Activated CD4-positive, alpha-beta T cell treated with anti-CD3 and anti-CD28 coated beads, Interleukin-2, amount 50 U/mL, for 16 hours (primary cell): Measurements from ENCODE around the gene SEMA4F.
A peak's percentile ranks its signal among the peaks of the same experiment; 100 is the strongest.

Experiments used
- DNase-seq: peaks from one replicate; pipeline ENCODE4 v3.0.0-alpha.2; 2020

The SEMA4F gene

DNA sequence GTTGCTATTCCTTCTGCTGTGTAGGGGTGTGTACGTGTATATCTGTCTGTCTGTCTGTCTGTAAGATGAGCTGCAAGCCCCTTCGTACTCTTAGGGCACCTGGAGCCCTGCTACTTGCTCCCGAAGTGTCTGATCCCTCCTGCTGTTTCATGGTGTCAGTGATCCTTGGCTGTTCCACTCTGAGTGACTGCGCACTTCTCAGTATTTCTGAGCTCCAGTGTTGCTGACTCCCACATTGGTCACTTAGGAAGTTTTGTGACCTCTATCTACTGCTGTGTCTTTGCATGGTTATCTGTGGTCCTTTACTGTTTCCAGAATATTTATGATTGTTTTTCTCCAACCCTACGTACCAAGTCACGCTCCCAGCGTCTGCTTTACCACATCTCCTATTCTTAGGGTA is 16.2 kb downstream of the SEMA4F start:
- no peak for DNase-seq

- DNase-seq: no peak
Measured at GRCh38 chr2:74671479-74671878, 17.4 kb downstream of the SEMA4F start.

GRCh38 chr2:74673826-74674528 is 19.9 kb downstream of the SEMA4F start:
- no peak for DNase-seq

GRCh38 chr2:74675090-74675489 is 21.0 kb downstream of the SEMA4F start:
- DNase-seq: no peak

- DNase-seq: no peak
Measured at GRCh38 chr2:74676331-74676730, 22.3 kb downstream of the SEMA4F start.

DNA sequence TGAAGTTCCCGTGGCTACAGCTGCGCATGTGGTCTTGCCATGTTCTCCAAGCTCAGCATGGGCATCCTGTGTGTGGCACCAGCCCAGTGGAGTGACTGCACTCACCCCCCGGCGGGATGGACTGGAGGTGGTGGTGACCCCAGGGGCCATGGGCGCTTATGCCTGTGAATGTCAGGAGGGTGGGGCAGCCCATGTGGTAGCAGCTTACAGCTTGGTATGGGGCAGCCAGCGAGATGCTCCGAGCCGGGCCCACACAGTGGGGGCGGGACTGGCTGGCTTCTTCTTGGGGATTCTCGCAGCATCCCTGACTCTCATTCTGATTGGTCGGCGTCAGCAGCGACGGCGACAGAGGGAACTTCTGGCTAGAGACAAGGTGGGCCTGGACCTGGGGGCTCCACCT is 25.6 kb downstream of the SEMA4F start:
- DNase-seq: no peak

- no peak for DNase-seq
Measured at GRCh38 chr2:74682501-74682900, 28.5 kb downstream of the SEMA4F start.

DNA sequence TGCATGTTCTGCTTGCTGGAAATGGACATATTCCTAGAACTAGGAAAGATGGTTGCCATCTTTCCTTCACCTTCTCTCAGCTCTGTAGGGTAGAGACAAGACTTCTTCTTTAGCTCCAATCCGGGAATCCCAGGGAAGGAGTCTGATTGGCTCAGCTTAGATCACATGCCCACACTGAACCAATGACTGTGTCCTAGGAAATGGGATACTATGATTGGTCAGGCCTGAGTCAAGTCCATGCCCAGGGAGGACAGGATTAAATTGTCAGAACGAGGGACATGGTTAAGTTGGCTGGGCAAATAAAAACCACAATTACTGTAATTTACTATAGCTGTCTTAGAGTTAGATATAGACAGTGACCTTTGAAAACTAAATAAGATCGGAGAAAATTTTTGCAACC is 31.4 kb downstream of the SEMA4F start:
- DNase-seq: no peak

DNA sequence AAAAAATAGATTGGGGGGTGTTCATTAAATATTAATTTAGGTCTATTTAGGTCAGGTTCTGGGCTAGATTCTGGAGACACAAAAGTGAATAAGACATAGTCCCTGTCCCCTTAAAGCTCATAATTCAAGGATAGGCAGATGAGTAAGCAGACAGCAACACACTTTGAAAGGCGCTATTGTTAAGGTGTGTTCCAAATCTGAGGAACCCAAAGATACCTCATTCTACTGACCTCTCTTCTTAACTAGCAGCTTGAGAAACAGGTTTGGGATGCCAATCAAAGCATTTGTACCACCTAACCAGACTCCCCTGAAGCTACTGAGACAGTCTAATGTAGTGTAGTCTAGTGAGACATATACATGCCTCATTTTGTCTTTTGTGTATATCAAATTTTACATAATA is 34.8 kb downstream of the SEMA4F start:
- no peak for DNase-seq

DNA sequence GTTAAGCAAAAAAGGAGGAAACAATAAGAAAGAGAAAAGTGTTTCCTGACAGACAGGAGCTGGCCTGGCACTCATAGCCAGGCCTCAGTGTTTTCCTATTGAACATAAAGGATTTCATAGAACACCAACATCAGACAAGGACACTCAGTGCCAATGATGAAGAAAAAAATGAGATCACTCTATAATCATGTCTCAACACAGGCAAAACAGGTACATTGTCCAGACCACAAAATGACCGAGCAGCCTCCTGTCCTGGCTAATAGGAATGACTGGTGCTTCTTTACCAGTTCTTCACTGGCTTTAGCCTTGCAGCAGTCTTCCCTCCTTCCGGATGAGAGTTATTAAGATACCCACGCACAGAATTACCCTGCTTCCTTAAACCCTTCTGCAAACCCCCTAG is 35.6 kb downstream of the SEMA4F start:
- DNase-seq: no peak

GRCh38 chr2:74690571-74690970 is 36.5 kb downstream of the SEMA4F start:
- DNase-seq: peak; percentile 44

GRCh38 chr2:74691929-74692328 is 37.9 kb downstream of the SEMA4F start:
- DNase-seq: no peak

GRCh38 chr2:74693213-74693612 is 39.2 kb downstream of the SEMA4F start:
- DNase-seq: no peak

DNA sequence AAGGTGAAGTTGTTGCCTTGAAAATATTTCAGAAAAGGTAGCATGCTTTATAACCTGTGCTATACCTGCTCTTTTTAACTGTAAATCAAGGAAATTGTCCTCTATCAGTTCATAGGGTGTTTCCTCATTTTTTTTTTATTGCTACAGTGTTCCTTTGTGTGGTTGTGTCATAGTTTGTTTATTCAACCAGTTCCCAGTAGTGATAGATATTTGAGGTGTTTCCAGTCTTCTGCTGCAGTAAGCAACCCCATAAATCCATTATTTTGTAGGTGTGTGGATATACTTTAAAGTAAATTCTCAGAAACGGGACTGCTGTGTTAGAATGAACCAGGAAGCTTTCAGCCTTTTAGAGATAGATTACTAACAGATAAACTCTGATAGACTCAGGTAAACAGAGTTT is 39.6 kb downstream of the SEMA4F start:
- no peak for DNase-seq

GRCh38 chr2:74694281-74694680 is 40.2 kb downstream of the SEMA4F start:
- no peak for DNase-seq

DNA sequence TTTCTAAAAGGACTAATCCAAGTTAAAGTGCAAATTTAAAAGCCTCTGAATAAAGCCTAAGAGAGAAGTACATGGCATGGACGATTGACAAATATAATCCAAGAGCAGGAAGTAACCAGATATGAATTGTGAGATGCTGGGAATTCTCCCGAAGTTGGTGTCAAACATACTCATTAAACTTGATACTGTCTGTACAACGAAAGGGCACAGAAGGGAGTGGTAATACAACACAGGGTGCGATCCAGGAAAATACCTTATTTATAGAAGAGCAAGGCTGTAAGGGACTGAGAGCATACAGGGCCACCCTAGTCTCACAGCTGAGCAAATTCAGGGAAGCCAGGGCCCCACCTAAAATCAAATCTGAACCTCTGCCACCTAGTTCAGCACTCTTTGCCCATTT is 41.6 kb downstream of the SEMA4F start:
- DNase-seq: no peak

DNA sequence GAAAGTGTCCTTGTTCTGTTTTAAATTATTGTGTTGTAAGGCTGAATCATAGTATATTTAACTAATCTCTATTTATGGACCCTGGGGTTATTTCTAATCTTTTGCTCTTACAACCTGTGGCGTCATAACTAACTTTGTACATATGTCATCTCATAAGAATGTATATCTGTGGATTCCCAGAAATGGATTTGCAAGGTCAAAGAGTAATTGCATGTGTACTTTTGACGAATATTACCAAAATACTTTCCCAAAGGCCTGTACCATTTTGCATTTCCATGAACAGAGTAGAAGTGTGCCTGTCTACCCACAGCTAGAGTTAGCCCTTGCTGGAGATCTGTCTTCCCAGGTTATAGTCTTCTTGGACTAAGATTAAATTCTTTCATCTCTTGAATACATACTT is 42.8 kb downstream of the SEMA4F start:
- DNase-seq: no peak

DNA sequence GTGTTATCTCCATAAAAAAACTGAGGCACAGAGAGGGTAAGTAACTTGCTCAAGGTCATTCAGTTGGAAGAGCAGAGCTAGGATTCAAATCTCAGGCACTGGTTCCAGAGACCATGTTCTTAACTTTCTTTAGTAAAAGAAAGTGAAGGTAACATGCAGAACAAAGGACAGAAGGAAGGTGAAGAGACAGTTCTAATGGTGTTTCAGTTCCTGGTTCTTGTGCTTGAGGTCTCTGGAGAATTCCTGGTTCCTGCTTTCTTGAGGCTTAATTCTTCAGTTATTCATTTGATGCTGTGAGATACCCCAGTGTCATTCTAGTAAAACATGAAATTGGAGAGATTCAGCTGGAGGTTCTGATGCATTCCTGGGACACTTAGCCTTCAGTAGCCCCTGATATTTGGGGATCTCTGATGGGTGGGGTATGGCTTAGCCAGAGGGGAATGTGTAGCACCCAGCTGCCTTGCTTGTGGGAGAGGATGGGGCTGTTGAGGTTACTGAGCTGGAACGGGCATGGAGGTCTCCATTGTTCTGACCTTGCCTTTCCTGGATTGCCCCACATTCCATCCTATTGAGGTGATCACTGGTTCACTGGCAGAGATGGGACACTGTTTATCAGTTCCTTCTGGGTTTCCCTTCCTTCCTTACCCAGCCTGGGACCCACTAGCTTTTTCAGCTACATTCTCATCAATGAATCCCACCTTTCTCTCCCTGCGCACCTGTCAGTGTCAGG is 46.8 kb downstream of the SEMA4F start:
- no peak for DNase-seq

- DNase-seq: no peak
Measured at GRCh38 chr2:74702001-74702715, 48.1 kb downstream of the SEMA4F start.

- DNase-seq: no peak
Measured at GRCh38 chr2:74703373-74703772, 49.3 kb downstream of the SEMA4F start.

- DNase-seq: no peak
Measured at GRCh38 chr2:74704216-74704615, 50.2 kb downstream of the SEMA4F start.

DNA sequence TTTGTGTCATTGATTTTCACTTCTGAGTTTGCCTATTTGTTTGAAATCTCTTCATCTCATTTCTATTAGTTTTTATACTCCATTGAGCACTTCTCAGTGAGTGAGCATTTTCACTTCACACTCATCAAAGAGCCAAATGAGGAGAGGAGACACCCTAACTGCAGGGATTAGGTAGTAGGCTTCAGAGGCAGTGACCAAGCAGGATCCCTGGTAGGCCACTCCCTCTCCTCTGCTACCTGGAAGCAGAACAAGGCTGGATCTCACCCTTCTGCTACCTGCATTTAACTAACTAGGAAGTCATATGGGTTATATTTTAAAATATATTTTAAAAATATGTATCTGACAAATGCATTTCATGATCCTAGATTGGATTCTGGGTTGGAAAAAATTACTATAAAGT is 52.7 kb downstream of the SEMA4F start:
- DNase-seq: no peak

DNA sequence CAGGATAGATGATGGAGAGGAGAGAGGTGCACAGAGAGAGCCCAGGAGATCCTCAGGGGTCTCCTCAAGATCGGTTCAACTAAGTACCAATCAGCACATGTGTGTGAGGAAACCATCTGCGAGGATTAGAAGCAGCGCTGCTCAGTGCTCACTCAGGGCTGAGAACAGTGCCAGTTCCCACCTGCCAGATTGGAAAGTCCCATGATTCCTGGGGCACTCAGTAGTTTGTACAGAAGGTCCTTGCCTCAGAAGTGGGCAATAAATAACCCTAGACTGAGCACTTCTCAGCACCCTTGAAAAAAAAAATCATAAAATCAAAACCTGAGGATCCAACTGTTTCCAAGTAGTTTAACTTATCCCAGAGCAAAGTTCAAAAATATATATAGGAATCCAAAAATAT is 53.8 kb downstream of the SEMA4F start:
- DNase-seq: no peak

DNA sequence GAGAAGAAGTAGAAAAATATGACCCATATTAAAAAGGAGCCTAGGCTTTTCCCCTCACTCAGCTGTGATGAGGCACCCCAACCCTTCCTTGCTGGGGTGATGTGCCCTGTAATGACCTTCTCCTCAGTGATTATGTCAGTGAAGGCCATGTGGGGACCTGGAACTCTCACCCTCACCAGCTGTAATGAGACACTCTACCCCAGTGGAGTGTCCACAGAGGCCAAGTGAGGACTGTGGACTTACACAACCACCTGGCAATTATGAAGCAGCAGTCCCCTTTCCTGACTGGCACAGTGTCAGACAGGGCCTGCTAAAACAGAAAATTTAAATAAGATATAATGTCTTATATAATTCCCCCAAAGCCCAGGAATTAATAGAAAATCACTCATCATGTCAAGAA is 54.2 kb downstream of the SEMA4F start:
- no peak for DNase-seq
